ENCODE measurements around the gene MVB12A.

MVB12A gene

GRCh38 chr19:17469092-17469480, 49.2 kb downstream of the MVB12A start:
- no peak for DNase-seq (ENCODE audit: extremely low spot score, insufficient read length, low read depth)
- no peak for FAIRE-seq

- FAIRE-seq (no peak), DNase-seq (ENCODE audit: extremely low spot score, insufficient read length, low read depth) (peak; percentile 67)
Observed at GRCh38 chr19:17469481-17470067, 49.7 kb downstream of the MVB12A start.

GRCh38 chr19:17470068-17470841, 50.4 kb downstream of the MVB12A start, which contains the start of gene SLC27A1:
SLC27A1 (plus strand) TSS chr19:17470524; CDS start chr19:17470541, 17 bp downstream.
- FAIRE-seq (peak; percentile 94), DNase-seq (ENCODE audit: extremely low spot score, insufficient read length, low read depth) (peak; percentile 84)

GRCh38 chr19:17471410-17472125, 51.7 kb downstream of the MVB12A start:
- DNase-seq (ENCODE audit: extremely low spot score, insufficient read length, low read depth) (no peak), FAIRE-seq (no peak)

- DNase-seq (ENCODE audit: extremely low spot score, insufficient read length, low read depth) (no peak), FAIRE-seq (no peak)
Observed at GRCh38 chr19:17473041-17473440, 53.2 kb downstream of the MVB12A start.
